NCI-H748 treated with DMSO at 0.1 percent for 48 hours (cell line): ENCODE results near the gene DAP.
"Not testable (repeated sequence)": the region's sequence is repeated elsewhere in the genome, so short reads cannot be mapped to it uniquely, and the experiment has no call there.

ENCODE experiments used
- DNase-seq: peaks from one replicate; lab custom pipeline; 2025; lab: John Stamatoyannopoulos, UW

Gene DAP

GRCh38 chr5:10761185-10761932, at the start of gene DAP:
Gene DAP (minus strand): TSS chr5:10761234. CDS start chr5:10761068, 166 bp downstream.
- peak; percentile 90 for DNase-seq

DNA sequence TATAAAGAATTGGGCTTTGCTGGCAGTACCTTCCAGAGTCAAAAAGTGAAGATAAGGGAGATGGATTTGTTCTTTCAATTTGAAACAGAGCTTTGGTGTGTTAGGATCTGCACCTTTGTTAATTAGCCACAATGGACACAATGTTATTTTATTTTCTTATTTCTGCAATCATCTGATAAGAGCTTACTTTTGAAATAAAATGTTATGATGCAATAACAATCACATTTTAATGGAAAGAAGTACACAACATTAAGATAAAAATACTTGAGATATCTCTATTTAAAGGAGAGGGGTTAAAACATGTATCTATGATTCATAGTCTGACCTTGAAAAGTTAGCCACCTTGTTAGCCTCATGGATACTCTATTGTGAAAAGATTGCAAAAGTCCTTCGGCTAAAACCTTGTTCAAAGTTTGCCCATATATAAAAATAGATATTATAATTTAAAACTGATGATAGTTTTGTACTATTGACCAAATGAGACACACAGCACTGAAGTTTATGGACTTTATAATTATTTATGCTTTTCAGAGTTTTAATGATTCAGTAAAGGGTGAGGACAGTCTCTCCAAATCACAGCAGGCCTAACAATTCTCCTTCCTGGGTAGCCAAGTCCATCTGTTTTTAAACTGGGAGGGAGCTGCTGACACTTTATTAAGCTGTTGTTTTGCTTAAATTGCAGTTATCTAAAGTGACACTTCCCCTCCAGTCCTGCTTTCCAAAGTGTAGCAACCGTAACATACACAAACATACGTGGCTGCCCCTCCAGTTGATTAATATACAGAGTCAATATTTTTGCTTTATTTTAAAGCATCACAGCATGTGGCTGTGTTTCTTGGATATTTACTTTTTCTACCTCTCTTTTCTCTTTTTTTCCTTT, 47.6 kb upstream of the DAP start:
- peak; percentile 78 for DNase-seq

GRCh38 chr5:10801931-10802666, 41.1 kb upstream of the DAP start:
- no peak for DNase-seq

- no peak for DNase-seq
These were observed 39.8 kb upstream of the DAP start for GRCh38 chr5:10800852-10801251.

GRCh38 chr5:10797261-10797660, 36.2 kb upstream of the DAP start:
- DNase-seq, result no peak

- no peak for DNase-seq
These were observed 32.8 kb upstream of the DAP start for GRCh38 chr5:10793785-10794184.

DNA sequence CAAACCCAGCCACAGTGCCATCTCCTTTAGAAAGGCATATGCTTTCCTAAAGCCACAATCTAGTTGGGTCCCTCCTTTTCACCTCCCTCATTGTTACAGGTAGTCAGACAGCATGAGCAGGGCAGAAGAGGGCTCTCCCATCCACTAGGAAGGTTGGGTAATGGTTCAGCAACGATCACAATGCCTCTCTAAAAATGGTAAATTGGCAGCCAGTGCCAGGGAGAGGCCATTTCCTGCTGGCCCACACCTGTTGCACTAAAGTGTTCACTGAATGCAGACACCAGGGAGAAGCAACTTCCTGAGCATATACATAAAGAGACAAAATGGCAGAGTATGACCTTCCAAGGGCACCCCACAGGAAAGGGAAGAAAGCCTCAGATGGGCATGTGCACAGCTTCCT, 31.3 kb upstream of the DAP start:
- DNase-seq, result no peak

DNA sequence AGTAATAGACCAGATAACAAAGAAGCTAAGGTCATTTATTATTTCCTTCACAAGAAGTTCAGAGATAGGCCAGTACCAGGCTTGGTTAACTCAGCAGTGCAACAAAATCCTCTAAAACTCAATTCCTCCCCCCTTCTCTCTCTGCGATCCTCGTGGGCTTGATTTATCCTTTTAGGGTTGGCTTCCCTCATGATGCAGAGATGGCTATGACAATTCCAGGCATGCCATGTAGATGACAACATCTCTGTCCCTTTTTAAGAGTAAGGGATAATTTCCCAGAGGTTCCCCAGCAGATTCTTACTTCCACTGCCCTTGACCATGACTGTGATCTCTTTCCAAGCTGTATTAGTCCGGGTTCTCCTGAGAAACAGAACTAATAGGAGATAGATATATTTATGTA, 28.7 kb upstream of the DAP start:
- DNase-seq, result no peak

GRCh38 chr5:10789021-10789420, 28.0 kb upstream of the DAP start:
- DNase-seq, result no peak

DNA sequence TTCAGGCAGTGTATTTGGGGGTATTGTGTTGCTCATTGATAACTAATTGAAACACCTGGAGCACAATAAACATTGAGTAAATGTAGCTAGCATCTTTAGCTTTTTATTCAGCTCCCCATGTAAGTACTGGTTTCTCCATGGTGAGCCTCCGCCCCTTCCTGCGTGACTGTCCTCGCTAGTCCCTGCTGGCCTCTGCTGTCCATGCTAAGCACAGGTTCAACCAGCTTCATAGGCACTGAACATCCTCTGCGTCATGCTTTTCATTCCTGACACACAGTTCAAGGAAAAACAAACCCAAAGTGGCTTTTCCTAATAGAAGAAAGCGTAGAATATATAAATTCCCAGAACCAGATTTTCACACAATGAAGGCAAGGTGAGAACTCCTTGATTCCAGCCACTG, 27.3 kb upstream of the DAP start:
- DNase-seq, result no peak

- DNase-seq, result no peak
These were observed 25.8 kb upstream of the DAP start for GRCh38 chr5:10786835-10787234.

DNA sequence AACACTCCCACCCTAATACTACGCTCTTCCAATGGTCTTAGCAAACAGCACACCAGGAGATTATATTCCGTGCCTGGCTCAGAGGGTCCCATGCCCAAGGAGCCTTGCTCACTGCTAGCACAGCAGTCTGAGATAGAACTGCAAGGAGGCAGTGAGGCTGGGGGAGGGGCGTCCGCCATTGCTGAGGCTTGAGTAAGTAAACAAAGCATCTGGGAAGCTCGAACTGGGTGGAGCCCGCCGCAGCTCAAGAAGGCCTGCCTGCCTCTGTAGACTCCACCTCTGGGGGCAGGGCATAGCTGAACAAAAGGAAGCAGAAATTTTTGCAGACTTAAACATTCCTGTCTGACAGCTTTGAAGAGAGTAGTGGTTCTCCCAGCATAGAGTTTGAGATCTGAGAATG, 19.2 kb upstream of the DAP start:
- not testable (repeated sequence) for DNase-seq

DNA sequence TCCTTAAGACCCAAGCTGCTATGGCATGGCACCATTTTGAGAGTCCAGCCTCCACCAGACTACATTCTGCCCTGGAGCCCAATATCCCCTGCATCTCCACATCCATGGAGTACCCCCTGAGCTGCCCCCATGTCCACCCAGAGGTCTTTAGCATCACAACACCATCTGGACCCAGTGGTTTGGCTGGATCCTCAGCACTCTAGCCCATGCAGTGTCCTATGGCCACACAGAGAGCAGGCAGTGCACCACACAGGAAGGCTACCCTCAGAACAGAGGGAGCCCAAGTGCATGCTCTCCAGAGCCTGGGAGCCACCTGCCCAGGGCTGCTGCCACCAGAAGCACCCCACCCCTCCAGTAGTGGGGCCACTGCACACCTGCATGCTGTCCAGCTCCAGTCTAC, 18.6 kb upstream of the DAP start:
- DNase-seq, result no peak

GRCh38 chr5:10778179-10778910, 17.3 kb upstream of the DAP start:
- no peak for DNase-seq

DNA sequence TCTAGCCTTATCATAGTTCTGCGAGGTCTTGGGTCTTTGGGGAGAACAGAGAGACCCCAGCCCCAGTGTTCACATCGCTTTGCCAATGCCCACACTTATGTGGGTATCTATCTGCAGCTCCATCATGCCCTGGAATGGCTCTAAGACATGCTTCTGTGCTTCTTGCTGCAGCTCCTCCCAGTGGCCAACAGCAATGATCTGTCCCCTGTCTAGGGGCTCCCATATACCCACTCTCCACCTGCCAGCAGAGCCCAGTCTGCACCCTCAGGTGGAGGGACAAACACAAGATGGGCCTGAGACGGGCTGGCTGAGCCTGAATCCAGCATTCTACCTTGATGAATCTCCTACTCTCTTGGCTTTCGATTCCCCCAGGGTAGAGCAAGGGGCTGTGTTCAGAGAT, 14.6 kb upstream of the DAP start:
- no peak for DNase-seq

- no peak for DNase-seq
These were observed 12.0 kb upstream of the DAP start for GRCh38 chr5:10772901-10773585.

GRCh38 chr5:10768328-10768899, 7.4 kb upstream of the DAP start:
- DNase-seq, result no peak

GRCh38 chr5:10762776-10763500, 1.9 kb upstream of the DAP start:
- DNase-seq, result no peak

DNA sequence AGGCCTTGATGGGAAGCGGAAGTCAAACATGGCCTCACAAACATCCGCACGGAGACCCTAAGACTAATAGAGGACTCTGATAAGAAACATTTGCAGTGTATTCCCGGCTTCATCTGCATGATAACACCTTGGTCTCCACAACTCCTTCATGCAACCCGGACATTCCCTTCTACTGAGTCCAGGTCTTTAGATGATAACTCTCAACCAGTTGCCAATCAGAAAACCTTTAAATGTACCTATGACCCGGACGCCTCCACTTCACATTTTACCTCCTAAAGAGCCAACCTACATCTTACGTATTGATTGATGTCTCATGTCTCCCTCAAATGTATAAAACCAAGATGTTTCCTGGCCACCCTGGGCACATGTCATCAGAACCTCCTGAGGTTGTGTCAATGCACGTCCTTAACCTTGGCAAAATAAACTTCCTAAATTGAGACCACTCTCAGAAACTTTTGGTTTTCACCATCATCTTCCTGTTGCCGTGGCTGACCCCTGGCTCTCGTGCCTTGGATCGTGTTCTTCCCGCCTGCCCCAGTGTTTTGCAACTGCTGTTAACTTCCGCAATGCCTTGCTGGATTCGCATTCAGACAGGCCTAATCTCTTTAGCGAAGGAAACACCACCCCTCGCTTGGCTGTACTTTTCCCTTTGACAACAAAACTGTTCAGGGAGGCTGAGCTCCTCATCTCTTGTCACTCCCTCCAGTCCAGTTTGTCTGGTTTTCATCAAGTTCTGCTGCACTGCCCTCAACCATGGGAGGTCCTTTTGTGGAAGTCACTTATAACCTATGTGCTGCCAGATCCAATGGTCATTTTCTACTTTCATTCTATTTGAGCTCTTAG, 1.1 kb upstream of the DAP start:
- no peak for DNase-seq

DNA sequence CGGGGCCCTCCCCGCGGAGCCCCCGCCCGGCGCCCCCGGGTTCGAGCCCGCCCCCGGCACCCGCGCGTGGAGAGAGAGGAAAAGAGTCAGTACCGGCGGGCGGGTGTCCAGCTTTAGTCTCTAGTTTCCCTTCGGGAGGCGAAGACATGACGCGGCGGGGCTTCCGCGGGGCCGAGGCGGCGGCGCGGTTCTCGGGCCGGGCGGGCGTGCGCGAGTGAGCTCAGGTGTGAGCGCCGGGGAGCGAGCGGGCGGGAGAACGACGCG, 181 bp downstream of the DAP start:
- DNase-seq, result no peak
